ENCODE results near the gene TNFRSF8. TPM values are rescaled to one million over a fixed set of nuclear protein-coding genes. Genes with fewer than 3 reads are reported as not detected.

TNFRSF8 gene
- total and polyA plus RNA-seq, 9 of the 15 experiments (the other 6 are each of a cell fraction or from before 2014, with no cell fraction given), result 3.5 to 38.4 (median 17.1) TPM

GRCh38 chr1:12052008-12052573 is 11.0 kb upstream of the TNFRSF8 start (continued):
- TF ChIP-seq ATF6 (CRISPR knock-in tag; IDR thresholded peaks at IDR 0.05), result no peak
- TF ChIP-seq TAL1 (IDR thresholded peaks at IDR 0.05), result no peak
- peak; percentile 88 for TF ChIP-seq DPF2 (IDR thresholded peaks at IDR 0.05)
- no peak for TF ChIP-seq HDAC1 (IDR thresholded peaks at IDR 0.05)
- peak; percentile 30 to 79; a peak in 3 of 4 replicates for TF ChIP-seq RCOR1 (IDR thresholded peaks at IDR 0.05; ENCODE audit: borderline replicate concordance in 1 of 2, low read depth in 2 of 2, low read length in 2 of 2)
- TF ChIP-seq ZNF165 (CRISPR knock-in tag; IDR thresholded peaks at IDR 0.05; ENCODE audit: borderline replicate concordance), result no peak
- TF ChIP-seq FOXK1 (CRISPR knock-in tag; IDR thresholded peaks at IDR 0.05; ENCODE audit: borderline replicate concordance), result no peak
- TF ChIP-seq XRCC5 (IDR thresholded peaks at IDR 0.05; ENCODE audit: low read depth, low read length), result 0 out of 2 replicates have a peak, but pooled peaks have one; percentile 23
- TF ChIP-seq DACH1 (IDR thresholded peaks at IDR 0.05; ENCODE audit: partially characterized antibody), result peak; percentile 4
- TF ChIP-seq SREBF2 (CRISPR knock-in tag; IDR thresholded peaks at IDR 0.05), result no peak
- TF ChIP-seq, protein P1, sequence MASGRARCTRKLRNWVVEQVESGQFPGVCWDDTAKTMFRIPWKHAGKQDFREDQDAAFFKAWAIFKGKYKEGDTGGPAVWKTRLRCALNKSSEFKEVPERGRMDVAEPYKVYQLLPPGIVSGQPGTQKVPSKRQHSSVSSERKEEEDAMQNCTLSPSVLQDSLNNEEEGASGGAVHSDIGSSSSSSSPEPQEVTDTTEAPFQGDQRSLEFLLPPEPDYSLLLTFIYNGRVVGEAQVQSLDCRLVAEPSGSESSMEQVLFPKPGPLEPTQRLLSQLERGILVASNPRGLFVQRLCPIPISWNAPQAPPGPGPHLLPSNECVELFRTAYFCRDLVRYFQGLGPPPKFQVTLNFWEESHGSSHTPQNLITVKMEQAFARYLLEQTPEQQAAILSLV (tag; IDR thresholded peaks at IDR 0.05), result no peak
- no peak for TF ChIP-seq SLC30A9 (CRISPR knock-in tag; IDR thresholded peaks at IDR 0.05)
- TF ChIP-seq IFI16 (CRISPR knock-in tag; IDR thresholded peaks at IDR 0.05), result no peak
- no peak for TF ChIP-seq SAP30 (IDR thresholded peaks at IDR 0.05; ENCODE audit: borderline replicate concordance, insufficient read depth, low read depth, low read length, poor library complexity, severe bottlenecking)
- TF ChIP-seq CBX8 (IDR thresholded peaks at IDR 0.05; ENCODE audit: borderline replicate concordance, extremely low read depth, low read depth, low read length, poor library complexity, severe bottlenecking), result no peak
- TF ChIP-seq BCLAF1 (IDR thresholded peaks at IDR 0.05; ENCODE audit: borderline replicate concordance in 1 of 2, control insufficient read depth in 1 of 2, low read depth in 2 of 2, low read length in 1 of 2), result no peak
- TF ChIP-seq ZBTB8A (IDR thresholded peaks at IDR 0.05; ENCODE audit: partially characterized antibody), result no peak
- no peak for TF ChIP-seq TGIF2 (CRISPR knock-in tag; IDR thresholded peaks at IDR 0.05)
- no peak for TF ChIP-seq ZC3H4 (CRISPR knock-in tag; IDR thresholded peaks at IDR 0.05; ENCODE audit: borderline replicate concordance)
- TF ChIP-seq HMGXB4 (CRISPR knock-in tag; IDR thresholded peaks at IDR 0.05), result no peak
